ENCODE measurements around the gene DEFB123. TPM values are rescaled to one million over a fixed set of nuclear protein-coding genes. Genes with fewer than 3 reads are reported as not detected.

DEFB123 gene
- not detected in 2 replicates for total RNA-seq
- long read RNA-seq: 0 reads

GRCh38 chr20:31440012-31440659 is at the start of gene DEFB123:
Gene DEFB123, plus strand, starts transcription at chr20:31440632. Its CDS starts 67 bp downstream, at chr20:31440699.
- Mint-ChIP-seq H3K9me3 (peaks cover 20% of the 10 kb centered on the region), H3K4me3 (no peak within 1 kb of the TSS), H3K4me1 (no peaks in the 10 kb centered on the region), H3K27me3 (ENCODE audit: low read depth) (no peaks in the 10 kb centered on the region), H3K27ac (ENCODE audit: unreplicated experiment) (no peak within 1 kb of the TSS), H3K36me3 (ENCODE audit: low read depth) (no peaks in the 10 kb centered on the region)
- DNase-seq (ENCODE audit: low read depth, low spot score): no peak
- no peak for TF ChIP-seq CTCF (conservative IDR thresholded peaks at IDR 0.05)

GRCh38 chr20:31392836-31393235 is 47.6 kb upstream of the DEFB123 start:
- Mint-ChIP-seq H3K27me3 (ENCODE audit: low read depth) (no peaks in the 10 kb centered on the region), H3K27ac (ENCODE audit: unreplicated experiment) (no peak overlapping the region), H3K36me3 (ENCODE audit: low read depth) (peaks cover 17% of the 10 kb centered on the region), H3K4me3 (no peak overlapping the region), H3K9me3 (peaks cover 45% of the 10 kb centered on the region), H3K4me1 (no peaks in the 10 kb centered on the region)
- no peak for TF ChIP-seq CTCF (conservative IDR thresholded peaks at IDR 0.05)
- DNase-seq (ENCODE audit: low read depth, low spot score): no peak

GRCh38 chr20:31394900-31395299 is 45.5 kb upstream of the DEFB123 start:
- no peak for DNase-seq (ENCODE audit: low read depth, low spot score)
- no peak for TF ChIP-seq CTCF (conservative IDR thresholded peaks at IDR 0.05)
- H3K27ac Mint-ChIP-seq (ENCODE audit: unreplicated experiment): no peak overlapping the region
- H3K4me3 Mint-ChIP-seq: no peak overlapping the region
- no peaks in the 10 kb centered on the region for H3K4me1 Mint-ChIP-seq
- H3K36me3 Mint-ChIP-seq (ENCODE audit: low read depth): peaks cover 11% of the 10 kb centered on the region
- H3K27me3 Mint-ChIP-seq (ENCODE audit: low read depth): no peaks in the 10 kb centered on the region
- H3K9me3 Mint-ChIP-seq: peaks cover 36% of the 10 kb centered on the region

- Mint-ChIP-seq H3K36me3 (ENCODE audit: low read depth) (peaks cover 5% of the 10 kb centered on the region), H3K4me1 (no peaks in the 10 kb centered on the region), H3K27ac (ENCODE audit: unreplicated experiment) (no peak overlapping the region), H3K27me3 (ENCODE audit: low read depth) (no peaks in the 10 kb centered on the region), H3K4me3 (no peak overlapping the region), H3K9me3 (peaks cover 28% of the 10 kb centered on the region)
- no peak for TF ChIP-seq CTCF (conservative IDR thresholded peaks at IDR 0.05)
- DNase-seq (ENCODE audit: low read depth, low spot score): no peak
These were observed 36.5 kb upstream of the DEFB123 start for GRCh38 chr20:31403886-31404285.

GRCh38 chr20:31406115-31406514 is 34.3 kb upstream of the DEFB123 start, which contains the start of gene DEFB121:
Gene DEFB121, minus strand, starts transcription at chr20:31406215. Its CDS starts 63 bp downstream, at chr20:31406152.
- no peak within 1 kb of the TSS for H3K27ac Mint-ChIP-seq (ENCODE audit: unreplicated experiment)
- H3K9me3 Mint-ChIP-seq: peaks cover 33% of the 10 kb centered on the region
- H3K36me3 Mint-ChIP-seq (ENCODE audit: low read depth): peaks cover 2% of the 10 kb centered on the region
- H3K27me3 Mint-ChIP-seq (ENCODE audit: low read depth): no peaks in the 10 kb centered on the region
- DNase-seq (ENCODE audit: low read depth, low spot score): no peak
- H3K4me3 Mint-ChIP-seq: no peak within 1 kb of the TSS
- TF ChIP-seq CTCF (conservative IDR thresholded peaks at IDR 0.05): no peak
- H3K4me1 Mint-ChIP-seq: no peaks in the 10 kb centered on the region

Measured in neural crest cell (in vitro differentiated cells).